ENCODE data around the gene PYGM.

GRCh38 chr11:64774144-64774543, 14.4 kb upstream of the PYGM start:
- TF ChIP-seq CTCF (CRISPR knock-in tag; IDR thresholded peaks at IDR 0.05) (no peak), PHF8 (CRISPR knock-in tag; IDR thresholded peaks at IDR 0.05) (no peak), E2F1 (CRISPR knock-in tag; IDR thresholded peaks at IDR 0.05) (no peak), SNRNP70 (IDR thresholded peaks at IDR 0.05; ENCODE audit: low read depth, low read length) (no peak), NFE2L2 (IDR thresholded peaks at IDR 0.05; ENCODE audit: low read length) (no peak), ZNF776 (CRISPR knock-in tag; IDR thresholded peaks at IDR 0.05) (no peak), HMGXB3 (CRISPR knock-in tag; IDR thresholded peaks at IDR 0.05; ENCODE audit: borderline replicate concordance) (no peak), SIN3B (IDR thresholded peaks at IDR 0.05; ENCODE audit: low read length) (no peak), ZNF329 (CRISPR knock-in tag; IDR thresholded peaks at IDR 0.05; ENCODE audit: low read depth) (no peak), ZMYM2 (CRISPR knock-in tag; IDR thresholded peaks at IDR 0.05) (no peak), ZNF260 (CRISPR knock-in tag; IDR thresholded peaks at IDR 0.05; ENCODE audit: borderline replicate concordance, low read depth) (no peak), HMGXB4 (CRISPR knock-in tag; IDR thresholded peaks at IDR 0.05; ENCODE audit: borderline replicate concordance in 1 of 2, low read depth in 1 of 2) (no peak), RFXAP (CRISPR knock-in tag; IDR thresholded peaks at IDR 0.05; ENCODE audit: borderline replicate concordance) (no peak), ZNF766 (CRISPR knock-in tag; IDR thresholded peaks at IDR 0.05; ENCODE audit: borderline replicate concordance) (no peak)

Measured in HepG2 (cell line).